C4-2B (cell line): ENCODE data around the gene PLAU.

Experiments
- ZFX ChIP-seq: fragments of 450-650 bp; IDR thresholded peaks from 2 replicates; pipeline ENCODE4 v1.6.1; 2017
- TF ChIP-seq, protein P1 (sequence below): fragments of 450-650 bp; conservative IDR thresholded peaks from 2 replicates; pipeline ENCODE4 v1.5.1; 2017; ENCODE audit warnings: mild to moderate bottlenecking

DNA sequence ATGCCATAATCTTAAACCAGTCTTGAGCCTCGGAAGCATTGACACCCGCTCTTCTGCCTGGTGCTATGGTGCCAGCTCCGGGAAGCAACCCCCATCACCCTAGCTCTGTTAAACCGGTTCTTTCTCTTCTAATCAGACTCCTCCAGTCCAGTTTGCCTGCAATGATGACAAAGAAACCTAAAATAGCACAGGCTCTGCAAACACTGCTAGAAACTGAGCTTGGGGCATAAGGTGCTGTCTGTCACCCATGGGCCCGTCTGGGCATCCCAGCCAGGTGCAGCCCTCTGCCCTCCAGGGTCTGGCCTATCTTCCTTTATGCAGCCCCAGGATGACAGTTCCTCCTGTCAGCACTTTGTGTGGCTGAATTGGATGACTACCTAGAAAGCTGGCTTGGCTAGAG is 22.4 kb upstream of the PLAU start:
- TF ChIP-seq, protein P1, sequence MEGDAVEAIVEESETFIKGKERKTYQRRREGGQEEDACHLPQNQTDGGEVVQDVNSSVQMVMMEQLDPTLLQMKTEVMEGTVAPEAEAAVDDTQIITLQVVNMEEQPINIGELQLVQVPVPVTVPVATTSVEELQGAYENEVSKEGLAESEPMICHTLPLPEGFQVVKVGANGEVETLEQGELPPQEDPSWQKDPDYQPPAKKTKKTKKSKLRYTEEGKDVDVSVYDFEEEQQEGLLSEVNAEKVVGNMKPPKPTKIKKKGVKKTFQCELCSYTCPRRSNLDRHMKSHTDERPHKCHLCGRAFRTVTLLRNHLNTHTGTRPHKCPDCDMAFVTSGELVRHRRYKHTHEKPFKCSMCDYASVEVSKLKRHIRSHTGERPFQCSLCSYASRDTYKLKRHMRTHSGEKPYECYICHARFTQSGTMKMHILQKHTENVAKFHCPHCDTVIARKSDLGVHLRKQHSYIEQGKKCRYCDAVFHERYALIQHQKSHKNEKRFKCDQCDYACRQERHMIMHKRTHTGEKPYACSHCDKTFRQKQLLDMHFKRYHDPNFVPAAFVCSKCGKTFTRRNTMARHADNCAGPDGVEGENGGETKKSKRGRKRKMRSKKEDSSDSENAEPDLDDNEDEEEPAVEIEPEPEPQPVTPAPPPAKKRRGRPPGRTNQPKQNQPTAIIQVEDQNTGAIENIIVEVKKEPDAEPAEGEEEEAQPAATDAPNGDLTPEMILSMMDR: no peak
- TF ChIP-seq ZFX: no peak
